A549 (cell line): ENCODE results near the gene PRKAG2.

Experiments used
- CHD2 ChIP-seq: fragments of 150-350 bp; IDR thresholded peaks from 2 replicates; pipeline ENCODE4 v1.6.1; 2014; ENCODE audit warnings: low read length; ENCODE audit not compliant: partially characterized antibody
- CHD4 ChIP-seq: fragments of 200-600 bp; sonication (generic); IDR thresholded peaks from 2 replicates; pipeline ENCODE4 v1.6.1; 2016; ENCODE audit warnings: antibody characterized with exemption, mild to moderate bottlenecking, borderline replicate concordance
- ESRRA ChIP-seq: fragments of 150-350 bp; IDR thresholded peaks from 2 replicates; pipeline ENCODE4 v1.6.1; 2014; ENCODE audit warnings: mild to moderate bottlenecking, low read length, borderline replicate concordance
- FOSL2 ChIP-seq, 2 experiments: fragments of 450-650 bp in 1 of 2; fragments of >200 bp in 1 of 2; sonication (Bioruptor Twin) in 1 of 2; formaldehyde crosslinking; IDR thresholded peaks; 2 replicates each; pipeline versions ENCODE4 v1.5.0 to v1.6.1; 2016 to 2020; ENCODE audit warnings: mild to moderate bottlenecking in 1 of 2, moderate library complexity in 1 of 2
- MAZ ChIP-seq: fragments of 150-350 bp; IDR thresholded peaks from 2 replicates; pipeline ENCODE4 v1.6.1; 2014; ENCODE audit warnings: antibody characterized with exemption, low read depth, low read length, borderline replicate concordance
- NPAS2 ChIP-seq: fragments of 250-450 bp; sonication (Bioruptor Pico); IDR thresholded peaks from 2 replicates; pipeline ENCODE4 v1.8.0; 2022; ENCODE audit warnings: mild to moderate bottlenecking, moderate library complexity, borderline replicate concordance
- POLR2A ChIP-seq: IDR thresholded peaks from 2 replicates; pipeline ENCODE4 v1.6.1; 2012; ENCODE audit warnings: mild to moderate bottlenecking, low read length
- RAD21 ChIP-seq, 2 experiments: fragments of >200 bp in 1 of 2; sonication (Bioruptor Twin) in 1 of 2; formaldehyde crosslinking in 1 of 2; IDR thresholded peaks in 1 of 2; conservative IDR thresholded peaks in 1 of 2; 2 replicates in 1 of 2; 3 replicates in 1 of 2; pipeline ENCODE4 v1.6.1; 2012 to 2018; ENCODE audit warnings: inconsistent platforms in 1 of 2
- TF ChIP-seq, protein P1 (sequence below): fragments of >200 bp; sonication (Bioruptor Twin); formaldehyde crosslinking; IDR thresholded peaks from 3 replicates; pipeline ENCODE4 v1.5.1; 2016
- TF ChIP-seq, protein P2 (sequence below): IDR thresholded peaks from 2 replicates; pipeline ENCODE4 v1.6.1; 2012
- TF ChIP-seq, protein P3 (sequence below): fragments of 450-650 bp; IDR thresholded peaks from 2 replicates; pipeline ENCODE4 v1.6.1; 2014; ENCODE audit warnings: antibody characterized with exemption

DNA sequence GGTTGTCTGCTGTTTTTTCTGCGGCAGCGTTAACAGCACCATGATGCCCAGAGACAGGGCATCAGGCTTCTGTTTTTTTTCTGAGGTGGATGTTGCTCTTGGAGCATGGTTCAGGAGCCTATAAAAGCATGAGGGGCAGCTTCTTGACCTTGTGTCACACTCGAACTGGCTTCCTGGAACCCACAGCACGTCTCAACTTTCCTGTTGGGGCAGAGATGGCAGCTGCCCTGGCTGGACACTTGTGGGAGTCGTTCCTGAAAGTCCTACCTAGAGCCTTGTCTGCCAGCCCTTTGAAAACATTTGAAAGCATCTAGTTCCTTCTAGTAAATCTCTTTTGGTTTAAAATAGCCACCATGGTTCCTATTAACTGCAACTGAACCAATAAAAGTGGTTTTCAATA, 28.9 kb upstream of the PRKAG2 start:
- TF ChIP-seq, protein P1, sequence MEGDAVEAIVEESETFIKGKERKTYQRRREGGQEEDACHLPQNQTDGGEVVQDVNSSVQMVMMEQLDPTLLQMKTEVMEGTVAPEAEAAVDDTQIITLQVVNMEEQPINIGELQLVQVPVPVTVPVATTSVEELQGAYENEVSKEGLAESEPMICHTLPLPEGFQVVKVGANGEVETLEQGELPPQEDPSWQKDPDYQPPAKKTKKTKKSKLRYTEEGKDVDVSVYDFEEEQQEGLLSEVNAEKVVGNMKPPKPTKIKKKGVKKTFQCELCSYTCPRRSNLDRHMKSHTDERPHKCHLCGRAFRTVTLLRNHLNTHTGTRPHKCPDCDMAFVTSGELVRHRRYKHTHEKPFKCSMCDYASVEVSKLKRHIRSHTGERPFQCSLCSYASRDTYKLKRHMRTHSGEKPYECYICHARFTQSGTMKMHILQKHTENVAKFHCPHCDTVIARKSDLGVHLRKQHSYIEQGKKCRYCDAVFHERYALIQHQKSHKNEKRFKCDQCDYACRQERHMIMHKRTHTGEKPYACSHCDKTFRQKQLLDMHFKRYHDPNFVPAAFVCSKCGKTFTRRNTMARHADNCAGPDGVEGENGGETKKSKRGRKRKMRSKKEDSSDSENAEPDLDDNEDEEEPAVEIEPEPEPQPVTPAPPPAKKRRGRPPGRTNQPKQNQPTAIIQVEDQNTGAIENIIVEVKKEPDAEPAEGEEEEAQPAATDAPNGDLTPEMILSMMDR: no peak
- TF ChIP-seq NPAS2 (no peak), CHD2 (no peak), POLR2A (no peak), MAZ (no peak), ESRRA (no peak), RAD21 (conservative IDR thresholded peaks at IDR 0.05 in 1 of 2, IDR thresholded peaks at IDR 0.05 in 1 of 2) (no peak), CHD4 (no peak), FOSL2 (IDR thresholded peaks at IDR 0.05) (no peak), FOSL2 (CRISPR knock-in tag; IDR thresholded peaks at IDR 0.05) (no peak)
- TF ChIP-seq, protein P2, sequence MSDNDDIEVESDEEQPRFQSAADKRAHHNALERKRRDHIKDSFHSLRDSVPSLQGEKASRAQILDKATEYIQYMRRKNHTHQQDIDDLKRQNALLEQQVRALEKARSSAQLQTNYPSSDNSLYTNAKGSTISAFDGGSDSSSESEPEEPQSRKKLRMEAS: no peak
- TF ChIP-seq, protein P3, sequence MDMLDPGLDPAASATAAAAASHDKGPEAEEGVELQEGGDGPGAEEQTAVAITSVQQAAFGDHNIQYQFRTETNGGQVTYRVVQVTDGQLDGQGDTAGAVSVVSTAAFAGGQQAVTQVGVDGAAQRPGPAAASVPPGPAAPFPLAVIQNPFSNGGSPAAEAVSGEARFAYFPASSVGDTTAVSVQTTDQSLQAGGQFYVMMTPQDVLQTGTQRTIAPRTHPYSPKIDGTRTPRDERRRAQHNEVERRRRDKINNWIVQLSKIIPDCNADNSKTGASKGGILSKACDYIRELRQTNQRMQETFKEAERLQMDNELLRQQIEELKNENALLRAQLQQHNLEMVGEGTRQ: no peak
